H1 (cell line): ENCODE results near the gene ZFPL1. TPM values are rescaled to one million over a fixed set of nuclear protein-coding genes. Genes with fewer than 3 reads are reported as not detected.

Experiments used
- CTCF ChIA-PET: fragments of 300-600 bp; sonication (Branson Sonifier 250); formaldehyde crosslinking; loops from one replicate; lab custom pipeline; 2021; ENCODE audit not compliant: partially characterized antibody; lab: Charles Lee
- POLR2A ChIA-PET: fragments of 300-600 bp; sonication (Branson Sonifier 250); formaldehyde crosslinking; loops from one replicate; lab custom pipeline; 2021; ENCODE audit warnings: inconsistent platforms; ENCODE audit not compliant: partially characterized antibody; lab: Charles Lee
- DNase-seq, 2 experiments: peaks; one replicate each; pipeline versions ENCODE4 v3.0.0 to v3.0.0-alpha.2; 2010 to 2022; ENCODE audit warnings: low spot score in 2 of 2, low read depth in 1 of 2, mixed read lengths in 1 of 2
- FAIRE-seq: peaks from 2 replicates; lab custom pipeline; 2011; peaks lifted over from hg19 to GRCh38; lab: Jason Lieb, UNC
- H2AFZ ChIP-seq: 2 replicates; pipeline ENCODE4 v1.8.1; 2012; ENCODE audit warnings: low read length, inconsistent platforms
- H2AK5ac ChIP-seq: 2 replicates; pipeline ENCODE4 v1.6.1; 2013; ENCODE audit warnings: low read depth, low read length
- H2BK120ac ChIP-seq: replicated peaks from 2 replicates; pipeline ENCODE3; 2013; ENCODE audit warnings: low read depth, low read length, inconsistent platforms
- H2BK12ac ChIP-seq: 2 replicates; pipeline ENCODE4 v1.6.1; 2013; ENCODE audit warnings: low read depth, low read length
- H2BK15ac ChIP-seq: 2 replicates; pipeline ENCODE4 v1.6.1; 2013; ENCODE audit warnings: low read length
- H2BK20ac ChIP-seq: 2 replicates; pipeline ENCODE4 v1.6.1; 2013; ENCODE audit warnings: low read length
- H2BK5ac ChIP-seq: 2 replicates; pipeline ENCODE4 v1.6.1; 2013; ENCODE audit warnings: low read depth, low read length
- H3K14ac ChIP-seq: 2 replicates; pipeline ENCODE4 v1.6.1; 2013; ENCODE audit warnings: inconsistent platforms; ENCODE audit not compliant: insufficient read length
- H3K18ac ChIP-seq: 2 replicates; pipeline ENCODE4 v1.6.1; 2013; ENCODE audit warnings: low read length; ENCODE audit errors: extremely low read depth
- H3K23ac ChIP-seq: 2 replicates; pipeline ENCODE4 v1.6.1; 2013; ENCODE audit warnings: inconsistent platforms; ENCODE audit not compliant: insufficient read length
- H3K23me2 ChIP-seq: 2 replicates; pipeline ENCODE4 v1.6.1; 2013; ENCODE audit warnings: low read depth, low read length
- H3K27ac ChIP-seq: 2 replicates; pipeline ENCODE4 v1.6.1; 2011; ENCODE audit warnings: low read depth, low read length, inconsistent platforms
- H3K27me3 ChIP-seq, 4 experiments: replicated peaks in 1 of 4; 1 replicate in 1 of 4; 2 replicates in 3 of 4; pipeline versions ENCODE4 v1.6.1 to v1.8.1; 2011 to 2013; ENCODE audit warnings: low read length in 3 of 4, mild to moderate bottlenecking in 3 of 4, inconsistent platforms in 2 of 4, mixed read lengths in 2 of 4, moderate library complexity in 1 of 4; ENCODE audit not compliant: control insufficient read depth in 3 of 4, insufficient read depth in 3 of 4; ENCODE audit errors: extremely low read depth in 1 of 4
- H3K36me3 ChIP-seq, 4 experiments: 2 replicates each; pipeline versions ENCODE4 v1.6.1 to v1.8.1; 2011 to 2013; ENCODE audit warnings: mild to moderate bottlenecking in 4 of 4, low read length in 3 of 4, moderate library complexity in 2 of 4, control low read depth in 1 of 4, inconsistent platforms in 1 of 4; ENCODE audit not compliant: insufficient read depth in 4 of 4, control insufficient read depth in 2 of 4
- H3K4ac ChIP-seq: replicated peaks from 2 replicates; pipeline ENCODE3; 2013; ENCODE audit warnings: low read length, low read depth, mixed read lengths, inconsistent platforms; ENCODE audit not compliant: insufficient read length
- H3K4me1 ChIP-seq, 4 experiments: replicated peaks in 1 of 4; 1 replicate in 1 of 4; 2 replicates in 3 of 4; pipeline versions ENCODE4 v1.6.1 to v1.8.1; 2011 to 2013; ENCODE audit warnings: low read length in 3 of 4, inconsistent platforms in 2 of 4, mixed read lengths in 1 of 4; ENCODE audit not compliant: insufficient read depth in 4 of 4, control insufficient read depth in 3 of 4
- H3K4me2 ChIP-seq, 2 experiments: 2 replicates each; pipeline versions ENCODE4 v1.6.1 to v1.8.1; 2011 to 2013; ENCODE audit warnings: low read depth in 2 of 2, low read length in 2 of 2, control low read depth in 1 of 2, inconsistent platforms in 1 of 2, mild to moderate bottlenecking in 1 of 2; ENCODE audit not compliant: insufficient read depth in 1 of 2
- H3K4me3 ChIP-seq, 4 experiments: fragments of 200-600, 300-600 bp in 1 of 4; sonication (generic), shearing (Covaris generic), sonication (Bioruptor Twin) in 1 of 4; 2 replicates each; pipeline versions ENCODE4 v1.5.1 to v1.8.1; 2011 to 2016; ENCODE audit warnings: low read length in 4 of 4, low read depth in 3 of 4, control low read depth in 2 of 4, inconsistent platforms in 2 of 4, mild to moderate bottlenecking in 2 of 4, mixed read lengths in 1 of 4, moderate library complexity in 1 of 4; ENCODE audit not compliant: insufficient read depth in 2 of 4; ENCODE audit errors: extremely low read depth in 1 of 4
- H3K56ac ChIP-seq: replicated peaks from 2 replicates; pipeline ENCODE3; 2013; ENCODE audit warnings: low read depth, mild to moderate bottlenecking, mixed read lengths, low read length, inconsistent platforms; ENCODE audit not compliant: insufficient read length
- H3K79me1 ChIP-seq: 2 replicates; pipeline ENCODE4 v1.6.1; 2013; ENCODE audit warnings: low read depth, low read length, control low read depth
- H3K79me2 ChIP-seq, 2 experiments: 2 replicates each; pipeline versions ENCODE4 v1.6.1 to v1.8.1; 2012 to 2013; ENCODE audit warnings: low read length in 2 of 2, mild to moderate bottlenecking in 2 of 2, inconsistent platforms in 1 of 2; ENCODE audit not compliant: insufficient read depth in 2 of 2, control insufficient read depth in 1 of 2
- H3K9ac ChIP-seq, 4 experiments: replicated peaks in 1 of 4; 1 replicate in 1 of 4; 2 replicates in 3 of 4; pipeline versions ENCODE4 v1.6.1 to v1.8.1; 2011 to 2013; ENCODE audit warnings: low read depth in 3 of 4, low read length in 3 of 4, control low read depth in 2 of 4, mild to moderate bottlenecking in 2 of 4, moderate library complexity in 2 of 4, inconsistent platforms in 1 of 4; ENCODE audit errors: extremely low read depth in 1 of 4
- H3K9me3 ChIP-seq, 2 experiments: 2 replicates each; pipeline versions ENCODE4 v1.6.1 to v1.8.1; 2012 to 2013; ENCODE audit warnings: mild to moderate bottlenecking in 2 of 2, moderate library complexity in 2 of 2, control low read depth in 1 of 2, inconsistent platforms in 1 of 2, low read depth in 1 of 2, low read length in 1 of 2, mixed read lengths in 1 of 2; ENCODE audit not compliant: insufficient read depth in 2 of 2
- H4K20me1 ChIP-seq, 2 experiments: replicated peaks in 1 of 2; 2 replicates each; pipeline versions ENCODE3 to v1.8.1; 2011 to 2013; ENCODE audit warnings: inconsistent platforms in 2 of 2, low read length in 2 of 2, mild to moderate bottlenecking in 1 of 2; ENCODE audit not compliant: insufficient read depth in 2 of 2, control insufficient read depth in 1 of 2
- H4K5ac ChIP-seq: 2 replicates; pipeline ENCODE4 v1.6.1; 2013; ENCODE audit warnings: low read length, low read depth, mixed read lengths, inconsistent platforms; ENCODE audit not compliant: insufficient read length
- H4K8ac ChIP-seq: 2 replicates; pipeline ENCODE4 v1.8.0; 2013; ENCODE audit warnings: mild to moderate bottlenecking, moderate library complexity, low read length, inconsistent platforms; ENCODE audit not compliant: insufficient read depth; ENCODE audit errors: extremely low read depth
- H4K91ac ChIP-seq: replicated peaks from 2 replicates; pipeline ENCODE3; 2013; ENCODE audit warnings: low read length, mixed read lengths, inconsistent platforms; ENCODE audit not compliant: insufficient read length
- BCL11A ChIP-seq, 2 experiments: IDR thresholded peaks; one replicate each; pipeline ENCODE4 v1.6.1; 2011; ENCODE audit warnings: low read depth in 2 of 2, low read length in 2 of 2, mild to moderate bottlenecking in 2 of 2
- CEBPB ChIP-seq: IDR thresholded peaks from 2 replicates; pipeline ENCODE4 v1.6.1; 2012; ENCODE audit warnings: low read depth, low read length
- CHD2 ChIP-seq: IDR thresholded peaks from 2 replicates; pipeline ENCODE4 v1.6.1; 2012; ENCODE audit warnings: low read length, improper control_type of control experiment
- EZH2 ChIP-seq: fragments of 200-600 bp; sonication (generic); IDR thresholded peaks from 2 replicates; pipeline ENCODE4 v1.7.1; 2012; ENCODE audit warnings: low read depth, mild to moderate bottlenecking, moderate library complexity, low read length, inconsistent platforms; ENCODE audit not compliant: severe bottlenecking
- FOSL1 ChIP-seq: IDR thresholded peaks from 2 replicates; pipeline ENCODE4 v1.6.1; 2011; ENCODE audit warnings: mild to moderate bottlenecking, low read depth, low read length, moderate library complexity; ENCODE audit not compliant: insufficient read depth
- JUND ChIP-seq: IDR thresholded peaks from 2 replicates; pipeline ENCODE4 v1.6.1; 2011; ENCODE audit warnings: mild to moderate bottlenecking, improper control_type of control experiment, low read length
- PHF8 ChIP-seq: fragments of 200-600 bp; sonication (generic); conservative IDR thresholded peaks from 2 replicates; pipeline ENCODE4 v1.7.1; 2012; ENCODE audit warnings: low read depth, mild to moderate bottlenecking, inconsistent platforms, low read length, moderate library complexity
- POLR2A ChIP-seq, 2 experiments: IDR thresholded peaks; 1 replicate in 1 of 2; 2 replicates in 1 of 2; pipeline ENCODE4 v1.6.1; 2011; ENCODE audit warnings: low read depth in 2 of 2, low read length in 2 of 2, mild to moderate bottlenecking in 2 of 2; ENCODE audit errors: control extremely low read depth in 1 of 2
- TEAD4 ChIP-seq: IDR thresholded peaks from 2 replicates; pipeline ENCODE4 v1.6.1; 2012; ENCODE audit warnings: low read depth, low read length, inconsistent platforms, mixed read lengths
- ZNF274 ChIP-seq: IDR thresholded peaks from 2 replicates; pipeline ENCODE4 v1.7.0; 2012; ENCODE audit warnings: low read length, borderline replicate concordance; ENCODE audit errors: extremely low read depth
- WGBS, 2 experiments: shearing (Covaris generic) in 1 of 2; methylation state at CpG; one replicate each; pipeline versions ENCODE4 v1.1.6 to v1.1.7; 2013 to 2015; ENCODE audit warnings: low lambda C conversion rate in 2 of 2, mixed read lengths in 2 of 2, inconsistent platforms in 1 of 2, low coverage in 1 of 2, missing lambda C conversion rate in 1 of 2; ENCODE audit not compliant: insufficient replicate concordance in 2 of 2, insufficient coverage in 1 of 2, insufficient read length in 1 of 2; ENCODE audit errors: extremely low coverage in 1 of 2, missing lambda C conversion rate in 1 of 2; 5-methylcytosine and 5-hydroxymethylcytosine counted together
- polyA plus RNA-seq, 7 experiments: library from polyadenylated mRNA; depleted of rRNA in 3 of 7; stranded (reverse) in 5 of 7; unstranded in 2 of 7; fragments of >200 nt in 5 of 7; fragments of 200-250 nt in 2 of 7; gene quantifications; 1 replicate in 5 of 7; 2 replicates in 1 of 7; 4 replicates in 1 of 7; pipeline versions ENCODE4 v1.2.1 to v1.2.3, GENCODE V29; 2011 to 2013; ENCODE audit warnings: missing spikeins in 2 of 7, mixed read lengths in 2 of 7
- total RNA-seq: library from RNA; stranded (reverse); fragmentation: NEBNext Ultra II Directional; extraction: Animal tissue kit (Norgen Biotek cat#: 25700); gene quantifications from 2 replicates; pipeline ENCODE4 v1.2.1, GENCODE V29; 2021
- TF ChIP-seq, protein P1 (sequence below): IDR thresholded peaks from 2 replicates; pipeline ENCODE4 v1.6.1; 2012; ENCODE audit warnings: inconsistent platforms

Gene ZFPL1
- total and polyA plus RNA-seq, 2 of the 8 experiments (the other 6 are each of a cell fraction or from before 2014, with no cell fraction given): 21.5 to 76.8 TPM

DNA sequence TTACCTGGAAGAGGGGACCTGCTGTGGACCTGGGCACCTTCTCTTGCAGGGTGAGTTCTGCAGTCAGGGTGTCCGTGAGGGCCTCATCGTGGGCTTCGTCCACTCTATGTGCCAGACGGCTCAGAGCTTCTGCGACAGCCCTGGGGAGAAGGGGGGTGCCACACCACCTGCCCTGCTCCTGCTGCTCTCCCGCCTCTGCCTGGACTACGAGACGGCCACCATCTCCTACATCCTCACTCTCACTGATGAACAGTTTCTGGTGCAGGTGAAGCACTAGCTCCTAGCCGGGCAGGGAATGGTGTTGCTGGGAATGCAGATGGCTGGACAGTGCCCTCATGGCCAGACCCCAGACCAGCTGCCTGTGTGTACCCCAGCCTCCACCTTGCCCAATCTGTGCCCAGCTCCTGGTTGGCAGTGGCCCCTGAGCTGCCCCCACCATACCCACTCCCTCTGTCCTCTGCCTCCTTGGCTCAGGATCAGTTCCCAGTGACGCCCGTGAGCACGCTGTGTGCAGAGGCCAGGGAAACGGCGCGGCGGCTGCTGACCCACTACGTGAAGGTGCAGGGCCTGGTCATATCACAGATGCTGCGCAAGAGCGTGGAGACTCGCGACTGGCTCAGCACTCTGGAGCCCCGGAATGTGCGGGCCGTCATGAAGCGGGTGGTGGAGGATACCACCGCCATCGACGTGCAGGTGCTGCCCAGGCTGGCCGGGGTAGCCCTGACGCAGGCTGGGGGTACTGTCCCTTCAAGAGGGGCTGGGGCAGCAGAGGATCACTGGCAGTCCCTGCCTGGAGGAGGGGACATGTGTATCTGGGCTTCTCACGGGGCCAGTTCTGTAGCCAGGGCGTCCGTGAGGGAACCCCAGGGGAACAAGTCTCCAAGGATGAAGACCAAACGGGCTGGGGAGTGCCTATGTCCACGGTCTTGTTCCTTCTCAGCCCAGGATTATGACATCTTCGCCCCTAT, 25.5 kb downstream of the ZFPL1 start:
- H3K4me3 ChIP-seq: no peak overlapping the region
- no peak overlapping the region for H2BK20ac ChIP-seq
- peaks cover 12% of the 10 kb centered on the region; the same call in 1 of the 2 replicates for H3K23me2 ChIP-seq
- H3K79me1 ChIP-seq: peaks cover 7% of the 10 kb centered on the region; the same call in 1 of the 2 replicates
- ChIA-PET POLR2A (interaction anchor here (0.7 to 17.4 kb wide), 10 partner anchors 8 to 246 kb away, joined by 3 to 305 read pairs (median 11); partner anchors contain the start of genes ARL2, FAU, MRPL49 and SYVN1), CTCF (interaction anchor here (0.5 to 7.9 kb wide), 34 partner anchors 8 to 322 kb away, joined by 3 to 85 read pairs (median 4); partner anchors contain the start of genes FAU, MAJIN, MRPL49 and SNX15)
- no peak overlapping the region for H2BK5ac ChIP-seq
- no peak overlapping the region for H3K14ac ChIP-seq
- H3K27me3 ChIP-seq: no peaks in the 10 kb centered on the region
- no peaks in the 10 kb centered on the region for H3K9me3 ChIP-seq
- no peak overlapping the region for H4K5ac ChIP-seq
- H3K36me3 ChIP-seq: peaks cover 0 to 13% (median 0%) of the 10 kb centered on the region in 4 experiments; a peak in 1 of 8 replicates
- H2BK15ac ChIP-seq: no peak overlapping the region
- no peak overlapping the region for H2AFZ ChIP-seq
- H2AK5ac ChIP-seq: no peak overlapping the region
- no peaks in the 10 kb centered on the region; a peak in 1 of 4 replicates for H3K79me2 ChIP-seq
- no peak overlapping the region for H3K27ac ChIP-seq
- no peak overlapping the region for H4K8ac ChIP-seq
- H3K18ac ChIP-seq: no peak overlapping the region
- H3K4ac ChIP-seq: no peak overlapping the region
- no peak overlapping the region for H3K56ac ChIP-seq
- no peak overlapping the region for H3K9ac ChIP-seq
- no peak overlapping the region for H3K23ac ChIP-seq
- no peak overlapping the region for H2BK12ac ChIP-seq
- DNase-seq: no peak
- FAIRE-seq: no peak
- no peak overlapping the region for H4K91ac ChIP-seq
- no peak overlapping the region for H2BK120ac ChIP-seq
- 94% methylated on average over 36 of the region's 36 CpGs; no CpG with 5 or more reads in 1 of the 2 experiments for WGBS, 2 experiments
- H3K4me2 ChIP-seq: no peak overlapping the region
- H4K20me1 ChIP-seq: peaks cover 0 to 19% of the 10 kb centered on the region in 2 experiments
- H3K4me1 ChIP-seq: peaks cover 2 to 18% (median 12%) of the 10 kb centered on the region in 4 experiments
- TF ChIP-seq CHD2 (no peak), TEAD4 (no peak), JUND (no peak), EZH2 (no peak), POLR2A (IDR thresholded peaks at IDR 0.05; ENCODE audit: control extremely low read depth in 1 of 2, low read depth in 2 of 2, low read length in 2 of 2) (no peak), FOSL1 (no peak), BCL11A (IDR thresholded peaks at IDR 0.05; ENCODE audit: low read depth in 2 of 2, low read length in 2 of 2) (no peak), ZNF274 (no peak), PHF8 (no peak), CEBPB (no peak)
- TF ChIP-seq, protein P1, sequence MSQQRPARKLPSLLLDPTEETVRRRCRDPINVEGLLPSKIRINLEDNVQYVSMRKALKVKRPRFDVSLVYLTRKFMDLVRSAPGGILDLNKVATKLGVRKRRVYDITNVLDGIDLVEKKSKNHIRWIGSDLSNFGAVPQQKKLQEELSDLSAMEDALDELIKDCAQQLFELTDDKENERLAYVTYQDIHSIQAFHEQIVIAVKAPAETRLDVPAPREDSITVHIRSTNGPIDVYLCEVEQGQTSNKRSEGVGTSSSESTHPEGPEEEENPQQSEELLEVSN: no peak
